ENCODE results near the gene ACTBL2. TPM values are rescaled to one million over a fixed set of nuclear protein-coding genes. Genes with fewer than 3 reads are reported as not detected.

The ACTBL2 gene
- total RNA-seq, 1 donor from 2014 or later, result not detected

DNA sequence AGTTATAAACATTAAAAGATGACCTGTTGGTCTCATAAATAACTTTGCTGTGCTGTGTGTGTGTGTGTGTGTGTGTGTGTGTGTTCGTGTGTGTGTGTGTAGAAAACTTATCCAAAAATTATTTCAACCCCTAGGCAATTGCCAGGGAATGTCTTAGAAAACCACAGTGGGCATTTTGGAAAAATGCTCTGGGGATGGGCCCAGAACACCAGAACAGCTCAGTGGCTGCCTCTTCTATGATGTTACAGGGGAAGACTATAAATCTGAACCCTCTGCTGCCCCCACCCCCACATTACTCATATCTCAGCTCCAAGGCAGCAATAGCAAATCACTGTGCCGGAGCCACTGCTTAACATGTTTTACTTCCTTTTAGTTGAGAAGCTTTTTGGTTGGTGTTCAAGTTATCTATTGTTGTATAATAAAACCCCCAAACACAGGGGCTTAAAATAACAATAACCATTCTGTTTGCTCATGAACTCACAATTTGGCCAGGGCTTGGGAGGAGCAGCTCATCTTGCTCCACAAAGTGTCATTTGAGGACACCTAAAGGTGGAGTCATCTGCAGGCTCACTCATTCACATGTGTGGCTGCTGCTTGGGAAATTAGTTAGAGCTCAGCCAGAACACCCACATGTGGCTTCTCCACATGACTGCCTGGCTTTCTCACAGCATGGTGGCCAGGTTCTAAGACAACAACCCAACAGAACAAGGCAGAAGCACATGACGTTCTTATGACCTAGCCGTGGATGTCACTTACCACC lies 40.4 kb downstream of the ACTBL2 start:
- Mint-ChIP-seq H3K27me3 (peaks cover 21% of the 10 kb centered on the region), H3K36me3 (ENCODE audit: low read depth) (no peaks in the 10 kb centered on the region), H3K27ac (no peak overlapping the region), H3K9me3 (no peaks in the 10 kb centered on the region), H3K4me3 (no peak overlapping the region), H3K4me1 (peaks cover 12% of the 10 kb centered on the region)
- CTCF ChIA-PET, result interaction anchor here (1.0 kb wide), 1 partner anchor 9 kb away, joined by 3 read pairs; no protein-coding TSS in a partner anchor
- ATAC-seq (ENCODE audit: low read depth) (peak; percentile 34), DNase-seq (no peak)
- POLR2A ChIA-PET, result no interaction called here
- intact Hi-C loops (cut with micrococcal nuclease), result no loop called here
- TF ChIP-seq, protein P1, sequence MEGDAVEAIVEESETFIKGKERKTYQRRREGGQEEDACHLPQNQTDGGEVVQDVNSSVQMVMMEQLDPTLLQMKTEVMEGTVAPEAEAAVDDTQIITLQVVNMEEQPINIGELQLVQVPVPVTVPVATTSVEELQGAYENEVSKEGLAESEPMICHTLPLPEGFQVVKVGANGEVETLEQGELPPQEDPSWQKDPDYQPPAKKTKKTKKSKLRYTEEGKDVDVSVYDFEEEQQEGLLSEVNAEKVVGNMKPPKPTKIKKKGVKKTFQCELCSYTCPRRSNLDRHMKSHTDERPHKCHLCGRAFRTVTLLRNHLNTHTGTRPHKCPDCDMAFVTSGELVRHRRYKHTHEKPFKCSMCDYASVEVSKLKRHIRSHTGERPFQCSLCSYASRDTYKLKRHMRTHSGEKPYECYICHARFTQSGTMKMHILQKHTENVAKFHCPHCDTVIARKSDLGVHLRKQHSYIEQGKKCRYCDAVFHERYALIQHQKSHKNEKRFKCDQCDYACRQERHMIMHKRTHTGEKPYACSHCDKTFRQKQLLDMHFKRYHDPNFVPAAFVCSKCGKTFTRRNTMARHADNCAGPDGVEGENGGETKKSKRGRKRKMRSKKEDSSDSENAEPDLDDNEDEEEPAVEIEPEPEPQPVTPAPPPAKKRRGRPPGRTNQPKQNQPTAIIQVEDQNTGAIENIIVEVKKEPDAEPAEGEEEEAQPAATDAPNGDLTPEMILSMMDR (IDR thresholded peaks at IDR 0.05), result no peak

DNA sequence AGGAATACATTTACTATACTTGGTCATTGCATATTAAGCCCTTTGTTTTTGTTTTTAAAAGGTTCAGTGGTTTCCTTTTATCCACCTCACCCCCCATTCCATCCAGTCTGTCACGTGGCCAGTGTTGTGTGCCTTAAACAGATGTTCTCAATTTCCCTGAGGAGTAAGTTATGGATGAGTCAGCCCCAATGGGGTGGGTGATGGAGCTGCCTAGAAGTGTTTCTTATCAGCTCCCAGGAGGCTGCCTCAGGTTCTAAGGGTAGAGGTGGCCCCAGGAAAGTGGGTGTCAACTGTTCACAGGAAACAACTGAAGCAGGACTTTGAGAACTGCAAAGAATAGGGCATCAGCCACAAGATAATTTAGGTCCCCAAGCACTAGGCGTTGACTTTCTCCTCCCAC lies 41.1 kb downstream of the ACTBL2 start:
- TF ChIP-seq, protein P1 (IDR thresholded peaks at IDR 0.05), result no peak
- no peak for DNase-seq
- POLR2A ChIA-PET, result no interaction called here
- Mint-ChIP-seq H3K9me3 (no peaks in the 10 kb centered on the region), H3K27me3 (peaks cover 18% of the 10 kb centered on the region), H3K4me1 (peaks cover 12% of the 10 kb centered on the region), H3K27ac (no peak overlapping the region), H3K4me3 (no peak overlapping the region), H3K36me3 (ENCODE audit: low read depth) (no peaks in the 10 kb centered on the region)
- CTCF ChIA-PET, result no interaction called here
- ATAC-seq (ENCODE audit: low read depth), result no peak
- intact Hi-C loops (cut with micrococcal nuclease), result no loop called here

DNA sequence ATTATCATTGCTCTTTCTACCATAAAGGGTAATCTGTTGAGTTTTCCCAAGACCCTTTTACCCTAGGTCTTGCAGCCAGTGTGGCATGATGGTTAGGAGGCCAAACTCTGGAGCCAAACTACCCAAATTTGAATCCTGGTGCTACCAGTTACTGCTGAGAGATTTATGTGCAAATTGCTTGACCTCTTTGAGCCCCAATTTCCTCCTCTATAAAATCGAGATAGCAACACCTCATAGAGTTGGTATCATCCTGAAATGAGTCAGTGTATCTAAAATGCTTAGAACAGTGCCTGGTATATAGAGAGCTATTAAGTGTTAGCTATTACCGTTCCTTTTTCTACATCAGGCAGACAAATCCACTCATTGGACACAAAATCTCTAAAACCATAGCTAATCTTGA lies 43.0 kb downstream of the ACTBL2 start:
- DNase-seq (no peak), ATAC-seq (ENCODE audit: low read depth) (no peak)
- Mint-ChIP-seq H3K4me1 (peaks cover 12% of the 10 kb centered on the region), H3K9me3 (no peaks in the 10 kb centered on the region), H3K4me3 (no peak overlapping the region), H3K27me3 (peaks cover 16% of the 10 kb centered on the region), H3K36me3 (ENCODE audit: low read depth) (no peaks in the 10 kb centered on the region), H3K27ac (no peak overlapping the region)
- intact Hi-C loops (cut with micrococcal nuclease), result no loop called here
- ChIA-PET POLR2A (no interaction called here), CTCF (no interaction called here)
- TF ChIP-seq, protein P1 (IDR thresholded peaks at IDR 0.05), result no peak

- H3K27me3 Mint-ChIP-seq, result peaks cover 5% of the 10 kb centered on the region
- POLR2A ChIA-PET, result no interaction called here
- intact Hi-C loops (cut with micrococcal nuclease), result no loop called here
These were observed 44.4 kb downstream of the ACTBL2 start for GRCh38 chr5:57437976-57438805.

GRCh38 chr5:57436586-57436985 lies 46.0 kb downstream of the ACTBL2 start:
- no peak for DNase-seq
- TF ChIP-seq, protein P1 (IDR thresholded peaks at IDR 0.05), result no peak
- no peaks in the 10 kb centered on the region for H3K9me3 Mint-ChIP-seq
- no peak for ATAC-seq (ENCODE audit: low read depth)
- H3K36me3 Mint-ChIP-seq (ENCODE audit: low read depth), result no peaks in the 10 kb centered on the region
- H3K27ac Mint-ChIP-seq, result no peak overlapping the region
- no peak overlapping the region for H3K4me3 Mint-ChIP-seq
- CTCF ChIA-PET, result no interaction called here
- H3K4me1 Mint-ChIP-seq, result peaks cover 3% of the 10 kb centered on the region
- POLR2A ChIA-PET, result no interaction called here
- peaks cover 4% of the 10 kb centered on the region for H3K27me3 Mint-ChIP-seq
- intact Hi-C loops (cut with micrococcal nuclease), result no loop called here

More at GRCh38 chr5:57437976-57438805, 44.4 kb downstream of the ACTBL2 start:
- CTCF ChIA-PET, result no interaction called here
- H3K36me3 Mint-ChIP-seq (ENCODE audit: low read depth), result no peaks in the 10 kb centered on the region
- H3K27ac Mint-ChIP-seq, result no peak overlapping the region
- TF ChIP-seq, protein P1 (IDR thresholded peaks at IDR 0.05), result no peak
- ATAC-seq (ENCODE audit: low read depth) (no peak), DNase-seq (no peak)
- H3K4me1 Mint-ChIP-seq, result peaks cover 12% of the 10 kb centered on the region
- H3K9me3 Mint-ChIP-seq, result no peaks in the 10 kb centered on the region
- H3K4me3 Mint-ChIP-seq, result no peak overlapping the region
